Measurements from ENCODE around the gene ZNF608.

Gene ZNF608

DNA sequence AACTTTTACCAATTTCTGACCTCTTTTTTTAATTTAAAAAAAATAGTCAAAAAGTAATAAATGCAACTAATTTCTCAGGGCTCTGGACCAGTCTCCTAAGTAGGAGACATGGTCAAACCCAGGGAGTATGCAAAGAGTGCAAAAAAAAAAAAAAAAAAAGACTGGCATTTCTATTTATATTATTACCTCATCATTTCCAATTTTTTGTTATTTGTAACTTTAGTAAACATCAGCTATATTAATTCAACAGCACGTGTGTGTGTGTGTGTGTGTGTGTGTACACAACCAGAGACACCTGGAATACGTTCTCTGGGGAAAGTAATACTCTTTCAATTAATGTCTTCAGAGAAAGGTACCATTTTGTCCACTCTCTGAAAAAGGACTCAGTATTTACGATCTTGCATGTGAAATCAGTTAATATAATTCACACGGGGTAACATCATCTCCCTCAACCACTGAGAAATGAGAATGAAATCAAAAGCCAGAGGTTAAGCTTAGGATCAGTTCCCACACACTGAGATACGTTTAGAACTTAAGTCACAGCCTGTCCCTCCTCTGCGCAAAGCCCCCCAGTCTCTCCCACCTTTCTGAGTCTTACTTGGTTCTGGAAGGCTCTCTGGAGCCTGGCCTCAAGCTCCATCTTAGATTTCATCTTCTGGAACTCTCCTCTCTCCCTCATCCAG lies 21.9 kb downstream of the ZNF608 start:
- H3K4me3 ChIP-seq (ENCODE audit: low read depth, low read length), result no peak overlapping the region
- no peaks in the 10 kb centered on the region for H3K27me3 ChIP-seq (ENCODE audit: insufficient read depth, low read depth, severe bottlenecking)
- no peak for DNase-seq
- no peak overlapping the region for H3K27ac ChIP-seq
- H3K9me3 ChIP-seq (ENCODE audit: severe bottlenecking), result no peaks in the 10 kb centered on the region
- TF ChIP-seq, protein P1, sequence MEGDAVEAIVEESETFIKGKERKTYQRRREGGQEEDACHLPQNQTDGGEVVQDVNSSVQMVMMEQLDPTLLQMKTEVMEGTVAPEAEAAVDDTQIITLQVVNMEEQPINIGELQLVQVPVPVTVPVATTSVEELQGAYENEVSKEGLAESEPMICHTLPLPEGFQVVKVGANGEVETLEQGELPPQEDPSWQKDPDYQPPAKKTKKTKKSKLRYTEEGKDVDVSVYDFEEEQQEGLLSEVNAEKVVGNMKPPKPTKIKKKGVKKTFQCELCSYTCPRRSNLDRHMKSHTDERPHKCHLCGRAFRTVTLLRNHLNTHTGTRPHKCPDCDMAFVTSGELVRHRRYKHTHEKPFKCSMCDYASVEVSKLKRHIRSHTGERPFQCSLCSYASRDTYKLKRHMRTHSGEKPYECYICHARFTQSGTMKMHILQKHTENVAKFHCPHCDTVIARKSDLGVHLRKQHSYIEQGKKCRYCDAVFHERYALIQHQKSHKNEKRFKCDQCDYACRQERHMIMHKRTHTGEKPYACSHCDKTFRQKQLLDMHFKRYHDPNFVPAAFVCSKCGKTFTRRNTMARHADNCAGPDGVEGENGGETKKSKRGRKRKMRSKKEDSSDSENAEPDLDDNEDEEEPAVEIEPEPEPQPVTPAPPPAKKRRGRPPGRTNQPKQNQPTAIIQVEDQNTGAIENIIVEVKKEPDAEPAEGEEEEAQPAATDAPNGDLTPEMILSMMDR (IDR thresholded peaks at IDR 0.05; ENCODE audit: low read depth, low read length), result no peak
- peaks cover 10% of the 10 kb centered on the region for H3K36me3 ChIP-seq

DNA sequence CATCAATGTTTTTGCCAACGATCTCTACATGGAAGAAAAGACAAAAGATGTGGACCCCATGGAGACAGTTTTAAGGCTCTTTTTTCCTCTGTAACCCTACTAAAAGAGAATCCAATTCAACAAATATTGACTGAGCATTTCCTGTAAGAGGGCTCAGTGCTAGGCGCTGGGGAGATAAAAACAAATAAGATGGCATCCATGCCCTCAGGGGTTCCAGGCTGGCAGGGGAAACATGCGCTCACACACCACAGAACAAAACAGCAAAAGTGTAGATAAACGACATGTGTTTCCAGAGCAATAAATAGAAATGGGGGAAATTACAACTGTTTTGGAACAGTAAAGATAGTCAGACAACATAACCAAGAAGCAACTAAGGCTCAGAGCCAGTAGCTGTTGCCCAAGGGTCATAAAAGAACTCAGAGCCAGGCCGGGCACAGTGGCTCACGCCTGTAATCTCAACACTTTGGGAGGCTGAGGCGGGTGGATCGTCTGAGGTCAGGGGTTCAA lies 25.2 kb downstream of the ZNF608 start:
- no peak for DNase-seq
- Histone ChIP-seq H3K27ac (no peak overlapping the region), H3K9me3 (ENCODE audit: severe bottlenecking) (no peaks in the 10 kb centered on the region), H3K36me3 (peaks cover 6% of the 10 kb centered on the region), H3K27me3 (ENCODE audit: insufficient read depth, low read depth, severe bottlenecking) (no peaks in the 10 kb centered on the region), H3K4me3 (ENCODE audit: low read depth, low read length) (no peak overlapping the region)
- TF ChIP-seq, protein P1 (IDR thresholded peaks at IDR 0.05; ENCODE audit: low read depth, low read length), result no peak

DNA sequence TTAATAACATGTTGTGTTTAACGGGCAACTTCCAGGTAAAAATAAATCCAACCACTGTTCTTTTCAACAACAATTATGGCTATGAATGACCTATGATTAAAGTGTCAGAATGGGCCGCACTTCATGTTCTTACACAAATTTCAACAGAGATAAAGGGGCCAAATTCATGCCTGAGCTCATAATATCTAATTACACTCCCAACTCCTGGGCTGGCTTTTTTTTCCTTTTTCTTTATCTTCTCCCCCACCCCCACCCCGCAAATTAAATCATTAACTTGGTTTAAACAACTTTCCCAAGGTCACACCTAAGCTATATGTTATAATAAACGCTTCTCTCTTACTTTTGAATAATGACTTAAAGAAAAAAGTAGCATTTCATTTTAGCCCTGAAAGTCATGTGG lies 25.8 kb downstream of the ZNF608 start:
- no peak overlapping the region for H3K27ac ChIP-seq
- H3K4me3 ChIP-seq (ENCODE audit: low read depth, low read length), result no peak overlapping the region
- TF ChIP-seq, protein P1 (IDR thresholded peaks at IDR 0.05; ENCODE audit: low read depth, low read length), result no peak
- DNase-seq, result no peak
- H3K27me3 ChIP-seq (ENCODE audit: insufficient read depth, low read depth, severe bottlenecking), result no peaks in the 10 kb centered on the region
- H3K9me3 ChIP-seq (ENCODE audit: severe bottlenecking), result no peaks in the 10 kb centered on the region
- peaks cover 3% of the 10 kb centered on the region for H3K36me3 ChIP-seq

DNA sequence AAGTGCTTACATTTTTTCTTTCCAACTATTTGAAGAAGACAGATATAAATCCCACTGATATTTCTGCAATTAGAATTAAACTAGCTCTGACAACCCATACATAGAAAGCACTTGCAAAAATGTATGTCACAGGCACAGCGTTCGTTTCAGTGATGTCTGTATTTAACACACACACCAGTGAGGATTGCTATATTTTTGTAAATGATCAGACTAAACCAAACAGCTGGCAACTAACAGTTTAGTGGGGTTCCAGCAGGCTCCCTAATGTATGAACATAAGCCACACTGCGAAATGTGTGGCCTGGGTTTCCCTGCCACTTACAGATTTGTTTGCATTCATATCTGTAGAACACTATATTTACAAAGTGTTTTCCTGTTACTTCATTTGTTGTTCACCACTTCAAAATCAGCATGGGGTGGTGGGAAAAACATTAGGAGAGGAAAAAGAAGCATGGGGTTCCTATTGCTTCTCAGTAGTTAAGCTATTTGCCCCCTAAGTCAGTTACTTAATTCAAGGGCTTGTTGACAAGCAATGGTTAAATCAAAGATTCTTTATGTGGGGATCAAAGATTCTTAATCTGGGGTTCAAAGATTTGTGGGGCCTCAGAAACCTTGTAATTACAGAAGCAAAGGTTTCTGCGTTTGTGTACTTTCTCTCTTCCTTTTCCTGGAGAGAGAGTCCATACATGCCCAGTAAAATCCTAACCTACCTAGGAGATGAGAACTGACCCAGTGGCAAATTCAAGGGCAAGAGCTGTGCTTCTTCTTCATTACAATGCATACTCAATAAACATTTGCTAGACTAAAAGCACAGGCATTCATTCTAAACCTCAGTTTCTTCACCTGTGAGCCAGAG lies 27.1 kb downstream of the ZNF608 start:
- no peak for DNase-seq
- Histone ChIP-seq H3K27ac (no peak overlapping the region), H3K27me3 (ENCODE audit: insufficient read depth, low read depth, severe bottlenecking) (no peaks in the 10 kb centered on the region), H3K36me3 (peaks cover 3% of the 10 kb centered on the region), H3K4me3 (ENCODE audit: low read depth, low read length) (no peak overlapping the region), H3K9me3 (ENCODE audit: severe bottlenecking) (no peaks in the 10 kb centered on the region)
- TF ChIP-seq, protein P1 (IDR thresholded peaks at IDR 0.05; ENCODE audit: low read depth, low read length), result no peak

DNA sequence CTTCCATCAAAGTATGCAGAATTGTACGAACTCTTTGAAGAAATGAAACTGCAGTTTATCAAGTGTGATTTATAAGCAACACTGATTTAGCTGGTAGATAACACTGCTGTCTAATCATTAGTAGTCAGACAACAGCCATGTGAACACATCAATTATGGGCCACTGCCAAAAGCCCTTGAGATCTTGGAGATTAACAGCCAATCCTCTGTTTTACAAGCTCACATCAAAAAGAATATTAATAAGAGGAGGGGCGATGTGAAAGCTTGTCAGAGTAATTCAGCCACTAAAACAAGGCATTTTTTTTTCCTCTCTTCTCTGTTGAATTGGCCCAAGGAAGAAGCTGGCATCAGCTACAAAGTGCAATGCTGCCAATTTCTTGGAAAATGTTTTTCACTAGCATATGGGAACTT lies 28.1 kb downstream of the ZNF608 start:
- Histone ChIP-seq H3K36me3 (peaks cover 2% of the 10 kb centered on the region), H3K9me3 (ENCODE audit: severe bottlenecking) (no peaks in the 10 kb centered on the region), H3K4me3 (ENCODE audit: low read depth, low read length) (no peak overlapping the region), H3K27ac (no peak overlapping the region), H3K27me3 (ENCODE audit: insufficient read depth, low read depth, severe bottlenecking) (no peaks in the 10 kb centered on the region)
- no peak for DNase-seq
- TF ChIP-seq, protein P1 (IDR thresholded peaks at IDR 0.05; ENCODE audit: low read depth, low read length), result no peak
